Astrocyte of the hippocampus (primary cell): ENCODE results near the gene NPC1L1.
"Not testable (repeated sequence)": the region's sequence is repeated elsewhere in the genome, so short reads cannot be mapped to it uniquely, and the experiment has no call there.

Experiments used
- DNase-seq: peaks from one replicate; pipeline ENCODE4 v3.0.0; 2011; ENCODE audit warnings: low read depth, low spot score

Gene NPC1L1

DNA sequence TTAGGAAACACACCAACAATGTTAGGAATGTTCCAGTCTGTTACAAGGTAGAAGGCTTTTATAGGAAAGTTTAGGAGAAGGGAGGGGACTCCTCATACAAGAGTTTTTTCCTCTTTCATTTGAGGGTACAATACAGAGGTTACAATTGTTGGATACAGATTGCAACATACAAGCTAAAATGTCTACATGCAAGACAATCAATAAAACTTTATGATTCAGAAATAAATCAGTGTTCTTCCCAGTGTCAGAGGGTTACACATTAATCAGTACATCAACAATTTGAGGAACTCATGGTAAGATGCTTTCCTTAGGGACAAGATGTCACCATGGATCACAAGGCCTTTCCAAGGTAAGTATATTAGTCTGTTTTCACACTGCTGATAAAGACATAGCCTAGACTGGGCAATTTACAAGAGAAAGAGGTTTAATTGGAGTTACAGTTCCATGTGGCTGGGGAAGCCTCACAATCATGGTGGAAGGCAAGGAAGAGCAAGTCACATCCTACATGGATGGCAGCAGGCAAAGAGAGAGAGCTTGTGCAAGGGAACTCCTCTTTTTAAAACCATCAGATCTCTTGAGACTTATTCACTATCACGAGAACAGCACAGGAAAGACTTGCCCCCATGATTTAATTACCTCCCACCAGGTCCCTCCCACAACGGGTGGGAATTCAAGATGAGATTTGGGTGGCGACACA is 34.4 kb downstream of the NPC1L1 start:
- DNase-seq, result not testable (repeated sequence)

DNA sequence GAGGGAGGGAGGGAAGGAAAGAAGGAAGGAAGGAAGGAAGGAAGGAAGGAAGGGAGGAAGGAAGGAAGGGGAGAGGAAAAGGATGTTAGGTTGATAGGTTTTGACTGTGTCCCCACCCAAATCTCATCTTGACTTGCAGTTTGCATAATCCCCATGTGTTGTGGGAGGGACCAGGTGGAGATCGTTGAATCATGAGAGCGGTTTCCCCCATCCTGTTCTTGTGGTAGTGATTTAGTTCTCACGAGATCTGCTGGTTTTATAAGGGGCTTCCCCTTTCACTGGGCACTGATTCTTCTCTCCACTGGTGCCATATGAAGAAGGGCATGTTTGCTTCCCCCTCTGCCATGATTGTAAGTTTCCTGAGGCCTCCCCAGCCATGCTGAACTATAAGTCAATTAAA is 35.5 kb downstream of the NPC1L1 start:
- no peak for DNase-seq

DNA sequence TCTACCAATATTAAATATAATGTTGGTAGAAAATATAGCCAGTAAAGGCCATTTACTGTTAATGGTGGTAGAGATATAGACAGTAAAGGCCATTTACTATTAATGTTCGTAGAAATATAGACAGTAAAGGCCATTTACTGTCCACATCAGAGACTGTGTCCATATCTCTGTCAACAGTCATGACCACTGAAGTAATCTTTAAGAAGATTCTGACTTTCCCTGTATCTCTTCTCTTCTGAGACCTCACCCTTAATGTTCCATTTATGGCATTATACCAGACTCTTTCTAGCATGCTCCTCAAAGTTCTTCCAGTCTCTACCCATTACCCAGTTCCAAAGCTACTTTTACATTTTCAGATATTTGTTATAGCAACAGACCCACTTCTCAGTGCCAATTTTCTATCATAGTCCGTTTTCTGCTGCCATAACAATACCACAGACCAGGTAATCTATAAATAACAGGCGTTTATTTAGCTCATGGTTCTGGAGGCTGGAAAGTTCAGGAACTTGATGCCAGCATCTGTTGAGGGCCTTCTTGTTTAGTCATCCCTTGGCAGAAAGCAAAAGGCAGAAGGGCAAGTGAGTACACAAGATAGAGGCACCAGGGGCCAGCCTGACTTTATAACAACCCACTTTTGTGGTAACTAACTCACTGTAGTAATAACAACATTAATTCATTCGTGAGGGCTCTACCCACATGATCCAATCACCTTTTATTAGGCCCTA is 42.7 kb downstream of the NPC1L1 start:
- DNase-seq, result no peak

DNA sequence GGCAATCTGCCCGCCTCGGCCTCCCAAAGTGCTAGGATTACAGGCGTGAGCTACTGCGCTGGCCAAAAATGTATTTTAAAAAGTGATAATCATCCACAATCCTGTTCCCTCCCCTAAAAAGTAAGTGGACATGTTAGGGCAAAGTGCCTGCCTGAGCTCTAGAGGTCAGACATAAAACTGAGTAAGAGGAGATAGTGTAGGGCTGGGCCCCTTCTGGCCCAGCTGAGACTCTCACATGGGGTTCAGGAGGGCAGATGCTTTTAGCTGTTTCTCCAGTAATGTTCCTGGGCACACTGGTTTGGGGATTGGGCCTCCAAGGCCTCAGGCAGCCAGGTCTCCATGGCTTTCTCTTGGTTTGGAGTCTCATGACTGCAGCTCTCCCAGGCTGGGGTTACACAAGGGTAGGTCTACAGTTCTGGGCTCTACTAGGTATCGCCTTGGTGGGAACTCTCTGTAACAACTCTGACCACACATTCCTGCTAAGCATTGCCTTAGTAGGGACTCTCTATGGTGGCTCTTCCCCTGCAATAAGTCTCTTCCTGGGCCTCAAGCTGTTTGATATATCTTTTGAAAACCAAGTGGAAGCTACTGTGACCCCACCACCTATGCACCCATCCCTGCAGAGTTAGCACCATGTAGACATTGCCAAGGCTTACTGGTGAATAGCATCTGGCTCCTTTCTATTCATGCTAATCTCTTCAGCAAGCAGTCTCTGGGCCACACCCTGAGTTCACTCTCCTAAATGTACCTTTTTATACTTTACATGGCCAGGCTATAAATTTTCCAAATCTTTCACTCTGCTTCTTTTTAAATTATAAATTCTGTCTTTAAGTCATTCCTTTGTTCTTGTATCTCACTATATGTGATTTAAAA is 43.7 kb downstream of the NPC1L1 start:
- DNase-seq, result no peak

DNA sequence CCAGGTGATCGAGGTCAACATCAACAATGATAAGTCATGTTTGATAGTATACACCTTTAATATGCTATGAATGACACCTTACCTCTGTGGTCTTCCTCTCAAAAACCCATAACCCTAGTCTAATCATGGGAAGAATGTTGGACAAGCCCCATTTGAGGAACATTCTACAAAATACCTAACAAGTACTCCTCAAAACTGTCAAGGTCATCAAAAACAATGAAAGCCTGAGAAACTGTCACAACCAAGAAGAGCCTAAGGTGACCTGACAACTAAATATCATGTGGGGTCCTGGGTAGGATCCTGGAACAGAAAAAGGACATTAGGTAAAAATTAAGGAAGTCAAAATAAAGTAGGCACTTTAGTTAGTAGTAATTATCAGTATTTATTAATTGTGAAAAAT is 44.7 kb downstream of the NPC1L1 start:
- no peak for DNase-seq

GRCh38 chr7:44494960-44495359 is 46.2 kb downstream of the NPC1L1 start:
- DNase-seq, result no peak

- no peak for DNase-seq
These were observed 49.9 kb downstream of the NPC1L1 start for GRCh38 chr7:44491229-44491628.

DNA sequence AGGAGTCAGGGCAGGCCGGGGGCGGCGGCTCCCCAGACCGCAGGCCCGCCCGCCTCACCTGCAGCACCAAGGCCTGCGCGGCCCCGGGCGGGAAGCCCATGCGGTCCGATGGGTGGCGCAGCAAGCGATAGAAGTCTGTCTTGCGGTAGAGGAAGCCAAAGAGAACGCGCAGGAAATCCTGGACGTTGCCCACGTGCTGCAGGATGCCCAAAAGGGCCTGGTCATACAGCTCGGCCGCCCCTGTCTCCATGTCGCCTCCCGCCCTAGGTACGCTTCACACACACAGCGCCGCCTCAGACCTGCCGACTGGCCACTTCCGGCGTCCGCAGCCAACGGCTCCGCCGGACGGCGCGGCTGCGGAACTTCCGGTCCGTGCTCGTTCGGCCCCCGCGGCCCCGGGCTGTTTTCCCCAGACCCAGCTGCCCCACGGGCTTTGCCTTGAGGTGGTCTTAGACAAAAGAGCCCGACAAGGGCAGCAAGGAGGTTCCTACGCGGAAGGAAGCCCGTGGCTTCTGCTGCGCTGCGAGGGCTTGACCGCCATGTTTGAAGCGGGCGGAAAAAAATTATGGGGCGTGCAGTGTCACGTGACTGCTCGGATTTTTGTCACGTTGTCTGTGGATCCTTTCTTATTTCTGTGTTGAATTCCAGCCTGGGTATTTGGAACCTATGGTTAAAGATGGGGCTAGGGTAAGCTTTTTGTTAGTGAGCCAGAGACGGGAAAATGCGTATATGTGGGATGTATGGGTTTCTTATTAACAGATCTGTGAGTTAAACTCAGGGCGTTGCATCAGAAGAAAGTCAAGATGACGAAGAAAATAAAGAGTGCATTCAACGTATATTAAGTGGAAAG is 50.6 kb downstream of the NPC1L1 start, which contains the start of gene NUDCD3:
TSS of gene NUDCD3 (minus strand) at position 308 of the 850 bp plus-strand sequence. CDS start at position 250, 58 bp downstream.
- DNase-seq, result peak; percentile 92

- no peak for DNase-seq
These were observed 51.2 kb downstream of the NPC1L1 start for GRCh38 chr7:44489955-44490350.

DNA sequence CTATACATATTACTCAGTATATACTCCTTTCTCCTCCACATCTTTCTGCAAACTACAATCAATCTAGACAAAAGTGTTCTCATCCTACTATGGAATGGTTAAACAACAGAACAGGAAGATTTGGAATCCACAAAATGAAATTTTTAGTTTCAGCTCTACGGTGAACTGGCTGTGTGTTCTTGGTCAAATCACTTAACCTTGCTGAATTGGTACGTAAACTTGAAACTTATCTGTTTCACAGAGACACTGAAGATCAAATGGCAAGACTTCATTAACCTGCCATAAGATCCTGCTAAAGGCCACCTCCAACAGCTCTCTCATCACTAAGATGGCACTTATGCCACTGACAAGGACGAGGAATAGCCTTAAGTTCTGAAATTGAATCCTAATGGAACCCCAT is 52.2 kb downstream of the NPC1L1 start:
- no peak for DNase-seq

GRCh38 chr7:44486693-44487092 is 54.4 kb downstream of the NPC1L1 start:
- no peak for DNase-seq

GRCh38 chr7:44486001-44486400 is 55.1 kb downstream of the NPC1L1 start:
- DNase-seq, result no peak

- DNase-seq, result no peak
These were observed 56.4 kb downstream of the NPC1L1 start for GRCh38 chr7:44484482-44485313.

DNA sequence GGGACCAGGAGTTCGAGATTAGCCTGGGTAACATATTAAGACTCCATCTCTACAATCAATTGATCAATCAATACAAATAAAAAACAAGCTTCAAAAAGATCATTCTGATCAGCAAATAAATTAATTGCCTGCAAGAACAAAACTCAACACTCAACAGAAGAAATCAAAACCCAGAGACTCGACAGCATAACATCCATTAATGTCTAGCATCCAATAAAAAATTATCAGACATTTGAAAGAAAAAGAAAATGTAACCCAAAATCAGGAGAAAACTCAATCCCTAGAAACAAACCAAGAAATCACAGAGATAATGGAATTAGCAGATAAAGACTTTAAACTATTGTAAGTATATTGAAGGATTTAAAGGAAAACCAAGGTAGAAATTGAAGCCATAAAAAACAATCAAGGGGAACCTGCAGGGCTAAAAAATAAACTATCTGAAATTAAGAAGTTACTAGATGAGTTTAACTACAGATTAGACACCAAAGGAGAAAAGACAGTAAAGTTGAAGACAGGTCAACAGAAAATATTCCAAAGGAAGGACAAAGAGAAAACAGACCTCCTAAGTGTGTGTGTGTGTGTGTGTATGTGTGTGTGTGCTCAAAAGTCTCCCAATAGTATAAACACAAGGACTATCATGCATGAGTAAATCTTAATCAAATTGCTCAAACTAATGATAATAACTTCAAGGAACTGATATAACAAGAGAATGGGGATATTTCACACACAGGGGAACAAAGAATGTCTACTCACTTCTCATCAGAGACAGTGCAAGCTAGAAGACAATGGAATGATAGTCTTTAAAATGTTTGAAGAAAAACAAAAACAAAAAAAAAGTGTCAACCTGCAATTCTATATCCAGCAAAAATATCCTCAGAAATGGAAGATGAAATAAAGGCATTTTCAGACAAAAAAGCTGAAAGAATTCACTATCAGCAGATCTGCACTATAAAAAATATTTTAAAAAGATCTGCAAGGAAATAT is 58.3 kb downstream of the NPC1L1 start:
- no peak for DNase-seq

DNA sequence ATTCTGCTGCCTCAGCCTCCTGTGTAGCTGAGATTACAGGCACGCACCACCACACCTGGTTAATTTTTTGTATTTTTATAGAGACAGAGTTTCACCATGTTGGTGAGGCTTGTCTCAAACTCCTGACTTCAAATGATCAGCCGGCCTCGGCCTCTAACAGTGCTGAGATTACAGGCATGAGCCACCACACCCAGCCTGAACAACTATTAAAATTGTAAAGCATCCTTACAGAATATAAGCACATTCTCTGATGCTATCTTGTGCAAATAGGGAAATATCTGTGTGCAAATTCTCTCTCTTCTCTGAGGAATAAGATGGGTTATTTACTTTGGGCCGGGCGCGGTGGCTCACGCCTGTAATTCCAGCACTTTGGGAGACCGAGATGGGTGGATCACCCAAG is 63.2 kb downstream of the NPC1L1 start:
- no peak for DNase-seq

DNA sequence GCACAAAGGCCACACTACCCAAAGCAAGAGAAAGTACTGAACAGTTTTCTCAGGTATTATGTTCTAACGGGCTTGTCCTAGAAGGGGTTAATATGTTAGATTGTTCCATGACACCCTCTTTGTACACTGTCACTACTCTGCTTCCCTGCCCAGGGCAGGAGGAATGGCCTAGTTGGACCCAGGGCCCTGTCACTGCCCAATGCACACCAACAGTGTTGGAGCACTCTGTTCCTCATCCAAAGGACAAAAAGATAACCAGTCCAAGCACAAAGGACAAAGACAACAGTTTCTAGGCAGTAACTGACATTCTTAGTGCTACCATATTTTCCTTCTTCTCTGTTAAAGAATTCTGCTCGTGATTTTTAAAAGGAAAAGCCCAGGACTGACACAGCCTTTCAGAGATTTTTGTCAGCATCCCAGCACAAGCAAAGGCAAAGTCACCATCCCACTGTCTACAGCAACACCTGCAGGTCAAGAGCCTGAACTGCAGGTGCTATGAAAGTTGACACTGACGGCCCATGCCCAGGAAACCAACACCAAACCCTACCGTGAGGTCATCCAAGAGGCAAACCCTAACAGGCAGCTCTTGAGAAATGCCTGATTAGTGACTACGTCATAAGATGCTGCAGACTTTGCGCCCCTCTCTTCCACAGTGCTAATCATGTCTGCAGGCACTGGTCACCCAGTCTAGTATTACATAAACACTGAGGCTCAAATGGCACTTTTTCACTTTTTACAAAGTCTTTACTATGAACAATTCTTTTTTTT is 63.9 kb downstream of the NPC1L1 start:
- peak; percentile 88 for DNase-seq

GRCh38 chr7:44476313-44476712 is 64.8 kb downstream of the NPC1L1 start:
- DNase-seq, result no peak

DNA sequence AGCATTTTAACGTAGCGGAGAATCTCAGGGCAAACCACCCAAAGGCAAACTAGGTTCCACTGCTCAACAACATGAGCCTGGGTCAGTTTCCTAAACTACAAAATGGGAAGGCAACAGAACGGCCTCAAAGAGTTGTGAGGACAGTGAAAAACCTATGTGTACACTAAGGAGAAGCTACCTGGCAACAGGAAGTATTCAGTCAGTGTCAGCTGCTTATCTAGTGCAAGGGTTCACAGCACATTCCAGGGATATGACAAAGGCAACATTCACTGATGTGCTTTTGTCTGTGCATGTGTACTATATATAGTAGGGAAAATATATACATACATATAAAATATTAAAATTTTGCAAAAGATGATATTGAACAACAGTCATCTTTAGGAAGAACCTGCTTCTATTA is 67.8 kb downstream of the NPC1L1 start:
- no peak for DNase-seq
